DND-41 (cell line): ENCODE measurements around the gene KY.
A peak's percentile ranks its signal among the peaks of the same experiment; 100 is the strongest.

Source experiments
- ATAC-seq: fragments of 200-7000 bp; cut with Tn5 transposase; 3 replicates; pipeline ENCODE4 v1.9.1; 2021; ENCODE audit warnings: low read depth; ENCODE audit not compliant: insufficient read depth
- DNase-seq: peaks from one replicate; pipeline ENCODE4 v3.0.0-alpha.2; 2020
- H2AFZ ChIP-seq: 2 replicates; pipeline ENCODE4 v1.6.0; 2012; ENCODE audit warnings: low read depth, low read length
- H3K27ac ChIP-seq: 2 replicates; pipeline ENCODE4 v1.5.1; 2012; ENCODE audit warnings: low read length, inconsistent platforms
- H3K27me3 ChIP-seq: fragments of 200-600 bp; sonication (generic); 2 replicates; pipeline ENCODE4 v1.6.0; 2012; ENCODE audit warnings: low read length, mild to moderate bottlenecking, inconsistent platforms; ENCODE audit not compliant: insufficient read depth, poor library complexity
- H3K36me3 ChIP-seq: 2 replicates; pipeline ENCODE4 v1.5.1; 2012; ENCODE audit warnings: low read length, inconsistent platforms; ENCODE audit not compliant: insufficient read depth
- H3K4me1 ChIP-seq: 2 replicates; pipeline ENCODE4 v1.5.1; 2012; ENCODE audit warnings: mild to moderate bottlenecking, low read length; ENCODE audit not compliant: insufficient read depth
- H3K4me2 ChIP-seq: 2 replicates; pipeline ENCODE4 v1.6.0; 2012; ENCODE audit warnings: mild to moderate bottlenecking, moderate library complexity, low read length, inconsistent platforms; ENCODE audit not compliant: insufficient read depth
- H3K4me3 ChIP-seq, 2 experiments: fragments of 200-600 bp in 1 of 2; shearing (Covaris generic) in 1 of 2; 2 replicates each; pipeline ENCODE4 v1.5.1; 2012 to 2016; ENCODE audit warnings: inconsistent platforms in 2 of 2, low read length in 2 of 2, mild to moderate bottlenecking in 2 of 2, low read depth in 1 of 2, moderate library complexity in 1 of 2
- H3K79me2 ChIP-seq: 2 replicates; pipeline ENCODE4 v1.6.0; 2012; ENCODE audit warnings: low read length, inconsistent platforms; ENCODE audit not compliant: insufficient read depth
- H3K9ac ChIP-seq: 2 replicates; pipeline ENCODE4 v1.6.0; 2012; ENCODE audit warnings: low read depth, mild to moderate bottlenecking, inconsistent platforms, low read length, moderate library complexity
- H3K9me3 ChIP-seq: 2 replicates; pipeline ENCODE4 v1.5.1; 2012; ENCODE audit warnings: low read length, moderate library complexity, mild to moderate bottlenecking, inconsistent platforms; ENCODE audit not compliant: insufficient read depth, severe bottlenecking
- H4K20me1 ChIP-seq: 2 replicates; pipeline ENCODE4 v1.6.0; 2012; ENCODE audit warnings: low read length; ENCODE audit not compliant: insufficient read depth
- CTCF ChIP-seq: IDR thresholded peaks from 2 replicates; pipeline ENCODE4 v1.5.1; 2012; ENCODE audit warnings: borderline replicate concordance, low read length, moderate library complexity, mild to moderate bottlenecking; ENCODE audit not compliant: poor library complexity, severe bottlenecking; ENCODE audit errors: extremely low read depth
- EZH2 ChIP-seq: IDR thresholded peaks from 3 replicates; pipeline ENCODE4 v1.6.1; 2012; ENCODE audit warnings: borderline replicate concordance, low read depth, mild to moderate bottlenecking, moderate library complexity, low read length, inconsistent platforms; ENCODE audit not compliant: severe bottlenecking

The KY gene

GRCh38 chr3:134630506-134630905, 20.3 kb downstream of the KY start:
- Histone ChIP-seq H4K20me1 (no peaks in the 10 kb centered on the region), H3K27me3 (no peaks in the 10 kb centered on the region), H3K27ac (no peak overlapping the region), H3K4me2 (no peak overlapping the region), H3K4me3 (no peak overlapping the region), H3K9ac (no peak overlapping the region), H3K4me1 (no peaks in the 10 kb centered on the region), H3K9me3 (peaks cover 24% of the 10 kb centered on the region), H3K36me3 (no peaks in the 10 kb centered on the region), H2AFZ (no peak overlapping the region), H3K79me2 (no peaks in the 10 kb centered on the region)
- DNase-seq (no peak), ATAC-seq (no peak)
- TF ChIP-seq CTCF (peak; percentile 14), EZH2 (no peak)

GRCh38 chr3:134628884-134629283, 21.9 kb downstream of the KY start:
- Histone ChIP-seq H3K4me3 (no peak overlapping the region), H3K79me2 (no peaks in the 10 kb centered on the region), H3K27ac (no peak overlapping the region), H3K4me2 (no peak overlapping the region), H3K36me3 (no peaks in the 10 kb centered on the region), H3K9me3 (peaks cover 24% of the 10 kb centered on the region), H3K27me3 (no peaks in the 10 kb centered on the region), H2AFZ (no peak overlapping the region), H3K9ac (no peak overlapping the region), H4K20me1 (no peaks in the 10 kb centered on the region), H3K4me1 (no peaks in the 10 kb centered on the region)
- TF ChIP-seq CTCF (no peak), EZH2 (no peak)
- DNase-seq, result no peak
- ATAC-seq, result no peak

- Histone ChIP-seq H3K9me3 (peaks cover 24% of the 10 kb centered on the region), H3K27ac (no peak overlapping the region), H3K9ac (no peak overlapping the region), H3K36me3 (no peaks in the 10 kb centered on the region), H3K4me1 (no peaks in the 10 kb centered on the region), H3K4me2 (no peak overlapping the region), H3K79me2 (no peaks in the 10 kb centered on the region), H2AFZ (no peak overlapping the region), H3K27me3 (no peaks in the 10 kb centered on the region), H4K20me1 (no peaks in the 10 kb centered on the region), H3K4me3 (no peak overlapping the region)
- no peak for ATAC-seq
- no peak for DNase-seq
- no peak for TF ChIP-seq CTCF
- TF ChIP-seq EZH2, result no peak
These were observed 23.0 kb downstream of the KY start for GRCh38 chr3:134627831-134628230.
